GM18526 (cell line): Measurements from ENCODE around the gene ADGB.

Source experiments
- POLR2A ChIP-seq: IDR thresholded peaks from 3 replicates; pipeline ENCODE4 v1.6.1; 2011; ENCODE audit not compliant: insufficient read length; ENCODE audit errors: extremely low read depth

Gene ADGB

DNA sequence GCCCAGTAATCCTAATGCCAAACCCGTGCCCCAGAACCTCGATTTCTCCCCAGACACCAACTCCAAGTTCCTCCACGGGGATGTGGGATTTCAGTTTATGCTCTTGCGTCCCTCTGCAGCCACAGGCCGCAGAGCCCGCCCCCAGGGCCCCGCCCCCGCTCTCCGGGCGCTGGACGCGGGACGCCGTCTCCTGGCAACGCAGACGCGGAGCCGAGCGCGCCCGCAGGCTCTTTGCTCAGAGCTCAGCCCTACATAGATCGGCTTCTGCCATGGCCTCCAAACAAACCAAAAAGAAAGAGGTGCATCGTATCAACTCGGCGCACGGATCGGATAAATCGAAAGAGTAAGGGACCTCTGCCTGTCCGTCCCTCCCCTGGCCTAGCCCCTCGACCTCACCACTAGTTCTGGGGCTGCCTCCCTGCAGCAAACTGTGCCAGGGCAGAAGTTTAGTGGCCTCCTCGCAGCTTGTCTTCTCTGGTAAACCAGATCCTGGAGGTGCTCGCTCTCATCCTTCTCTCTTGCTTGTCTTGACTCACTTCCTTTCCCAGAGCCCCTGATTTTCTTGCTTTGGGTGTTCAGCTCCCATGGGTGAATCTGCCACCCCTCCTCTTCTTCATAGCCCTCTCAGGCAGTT, at the start of gene ADGB:
ADGB (plus strand) TSS at position 201 of the 634 bp plus-strand sequence; CDS start at position 270, 69 bp downstream.
- no peak for TF ChIP-seq POLR2A

DNA sequence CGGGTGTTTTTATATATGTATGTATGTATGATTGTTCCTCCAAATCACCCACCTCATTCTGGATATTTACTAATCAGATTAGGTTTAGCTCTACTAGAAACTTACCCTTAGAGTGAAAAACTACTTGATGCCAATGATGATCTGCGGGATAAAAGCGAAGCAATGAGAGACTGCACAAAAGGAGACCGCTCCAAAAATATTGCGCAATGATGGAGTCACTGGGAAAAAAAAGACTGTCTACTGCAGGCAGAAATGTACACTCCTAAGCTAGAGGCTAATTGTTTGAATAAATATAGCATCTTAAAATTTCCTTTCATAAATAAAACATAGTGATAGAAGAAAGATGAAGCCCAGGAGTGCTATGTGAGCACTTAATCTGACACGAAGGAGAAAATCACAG, 47.9 kb upstream of the ADGB start:
- TF ChIP-seq POLR2A, result no peak

DNA sequence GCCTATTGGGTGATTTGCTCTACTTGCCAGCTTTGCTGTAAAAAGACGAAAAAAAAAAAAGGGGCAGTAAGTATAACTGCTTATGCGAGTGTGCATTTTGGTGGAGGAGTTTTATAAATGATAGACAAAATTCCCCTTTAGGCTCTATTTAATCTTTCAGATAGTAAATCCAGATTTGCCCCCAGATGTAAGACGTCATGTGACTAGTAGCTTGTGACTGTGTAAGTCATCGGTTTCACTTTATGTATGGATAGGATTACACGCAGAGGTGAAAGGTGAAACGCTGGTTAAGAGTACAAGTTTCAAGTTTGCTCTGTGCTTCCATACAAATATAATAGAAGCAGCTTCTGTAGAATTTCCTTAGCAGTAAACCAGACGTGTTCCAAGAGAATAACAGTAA, 47.2 kb upstream of the ADGB start:
- no peak for TF ChIP-seq POLR2A

DNA sequence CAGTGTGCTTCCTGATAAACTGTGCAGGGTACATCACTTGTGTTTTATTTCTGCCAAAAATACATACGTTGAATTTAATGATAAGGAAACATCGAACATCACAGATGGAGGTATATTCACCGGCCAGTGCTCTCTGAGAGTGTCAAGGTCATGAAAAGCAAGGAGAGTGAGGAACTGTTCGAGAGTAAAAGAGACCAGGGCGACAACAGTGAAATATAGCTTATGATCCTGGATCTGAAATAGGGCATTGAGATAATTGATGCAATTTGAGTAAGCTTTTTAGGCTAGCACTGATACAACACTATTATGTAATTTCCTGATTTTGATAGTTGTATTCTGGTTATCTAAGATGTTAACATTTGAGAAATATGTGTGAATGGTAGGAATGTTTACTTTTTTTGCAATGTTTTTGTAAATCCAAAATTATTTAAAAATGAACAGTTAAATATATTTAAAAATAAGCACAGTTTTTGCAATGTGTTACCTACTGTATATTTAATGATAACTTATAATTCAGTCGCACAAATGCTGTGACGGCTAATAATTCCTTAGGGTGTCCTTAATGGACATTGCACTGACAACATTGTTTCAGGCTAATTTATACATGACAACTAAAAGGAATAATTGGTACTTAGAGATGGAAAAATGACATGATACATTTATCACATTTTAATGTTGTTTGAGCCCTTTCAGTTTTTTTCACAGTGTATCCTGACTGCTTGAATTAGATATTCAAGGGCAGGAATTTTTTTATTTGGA, 45.2 kb upstream of the ADGB start:
- TF ChIP-seq POLR2A, result no peak

DNA sequence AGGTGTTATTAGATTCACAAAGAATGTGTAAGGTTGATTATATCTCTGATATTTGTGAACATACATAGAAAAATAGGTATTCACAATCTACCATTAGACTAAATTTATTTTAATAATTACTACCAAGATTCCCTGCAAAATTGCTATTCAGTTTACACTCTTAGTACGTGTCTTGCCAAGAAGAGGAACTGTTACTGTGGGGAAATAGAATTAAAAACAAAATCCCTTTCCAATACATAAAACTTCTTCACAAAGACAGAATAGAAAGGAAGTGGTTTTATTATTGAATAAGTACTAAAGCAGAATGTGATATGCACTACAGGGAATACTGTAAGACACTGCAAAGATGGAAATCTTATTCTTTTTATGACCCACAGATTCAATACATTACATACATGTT, 38.2 kb upstream of the ADGB start:
- TF ChIP-seq POLR2A, result no peak

DNA sequence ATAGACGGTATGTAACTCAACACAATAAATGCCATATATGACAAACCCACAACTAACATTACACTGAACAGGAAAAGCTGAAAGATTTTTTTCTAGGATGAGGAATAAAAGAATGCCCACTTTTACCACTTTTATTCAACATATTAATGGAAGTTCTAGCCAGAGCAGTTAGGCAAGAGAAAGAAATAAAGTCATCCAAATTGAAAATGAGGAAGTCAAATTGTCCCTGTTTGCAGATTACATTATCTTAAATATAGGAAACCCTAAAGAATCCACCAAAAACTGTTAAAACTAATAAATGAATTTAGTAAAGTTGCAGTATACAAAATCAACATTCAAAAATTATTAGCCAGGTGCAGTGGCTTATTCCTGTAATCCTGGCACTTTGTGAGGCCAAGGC, 24.6 kb upstream of the ADGB start:
- TF ChIP-seq POLR2A, result no peak

DNA sequence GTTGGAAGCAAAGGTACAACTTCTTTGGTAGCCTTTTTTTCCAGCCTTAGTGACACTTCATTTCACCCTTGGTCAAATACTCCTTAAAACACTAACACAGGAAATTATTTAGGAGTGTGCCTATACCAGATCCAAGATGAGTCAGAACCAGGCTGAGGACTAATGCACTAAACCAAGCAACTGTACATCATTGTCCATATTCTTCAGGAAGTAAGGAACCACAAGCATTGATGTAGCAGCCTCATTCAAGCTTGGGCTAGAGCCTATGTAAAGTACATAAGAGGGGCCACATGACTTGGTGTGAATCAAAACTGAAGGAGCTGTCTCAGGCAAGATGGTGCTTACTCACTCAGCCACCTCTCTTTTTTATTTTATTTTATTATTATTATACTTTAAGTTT, 20.7 kb upstream of the ADGB start:
- no peak for TF ChIP-seq POLR2A

DNA sequence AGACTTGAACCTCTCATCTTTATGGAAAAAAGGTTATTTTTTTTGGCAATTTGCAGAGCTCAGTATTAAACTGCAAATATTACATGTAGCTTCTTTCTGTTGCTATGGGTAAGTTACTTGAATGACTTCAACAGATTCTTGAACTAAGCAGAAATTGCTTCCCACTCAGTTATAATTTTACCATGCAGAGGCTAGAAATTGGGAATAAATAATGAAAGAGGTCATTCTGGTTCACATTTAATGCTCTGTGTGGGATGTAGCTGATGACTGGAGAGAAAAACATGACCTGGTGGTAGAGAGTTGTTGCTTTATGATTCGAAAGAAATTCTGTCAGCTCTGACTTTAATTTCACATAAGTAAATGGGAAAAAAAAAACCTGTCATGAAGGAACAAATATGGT, 16.8 kb upstream of the ADGB start:
- TF ChIP-seq POLR2A, result no peak

DNA sequence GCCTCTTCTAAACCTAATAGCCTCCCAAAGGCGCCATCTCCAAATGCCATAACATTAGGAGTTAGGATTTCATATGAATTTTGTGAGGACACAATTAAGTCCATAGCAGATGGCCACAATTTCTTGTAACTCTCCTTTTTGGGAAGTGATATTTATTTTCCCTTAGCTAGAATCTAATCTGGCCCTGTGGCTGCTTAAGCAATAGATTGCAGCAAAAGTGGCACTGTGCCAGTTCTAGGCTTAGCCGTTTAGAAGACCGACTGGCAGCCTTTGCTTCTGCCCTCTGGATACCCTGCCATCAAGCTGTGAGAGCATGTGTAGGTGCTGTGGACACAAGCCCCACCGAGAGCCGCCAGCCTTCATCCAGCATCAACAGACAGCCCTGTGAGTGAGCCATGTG, 15.9 kb upstream of the ADGB start:
- TF ChIP-seq POLR2A, result no peak

DNA sequence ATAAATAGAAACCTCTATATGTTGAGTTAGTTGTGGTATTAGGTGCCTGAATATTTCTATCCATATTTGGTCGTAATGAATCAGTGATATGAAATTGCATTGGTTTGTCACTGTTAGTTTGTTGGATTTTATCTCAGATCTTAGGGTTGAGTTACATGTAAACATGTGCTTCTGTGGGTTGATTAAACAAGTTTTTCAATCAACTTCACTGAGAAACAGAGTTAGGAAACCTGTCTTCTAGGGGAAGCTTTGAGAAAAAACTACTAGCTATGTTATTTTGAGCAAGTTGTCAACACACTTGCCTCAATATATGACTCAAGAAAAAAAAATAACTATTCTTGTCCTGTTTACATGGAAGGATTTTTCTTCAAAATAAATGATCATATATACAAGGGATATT, 14.8 kb upstream of the ADGB start:
- no peak for TF ChIP-seq POLR2A

DNA sequence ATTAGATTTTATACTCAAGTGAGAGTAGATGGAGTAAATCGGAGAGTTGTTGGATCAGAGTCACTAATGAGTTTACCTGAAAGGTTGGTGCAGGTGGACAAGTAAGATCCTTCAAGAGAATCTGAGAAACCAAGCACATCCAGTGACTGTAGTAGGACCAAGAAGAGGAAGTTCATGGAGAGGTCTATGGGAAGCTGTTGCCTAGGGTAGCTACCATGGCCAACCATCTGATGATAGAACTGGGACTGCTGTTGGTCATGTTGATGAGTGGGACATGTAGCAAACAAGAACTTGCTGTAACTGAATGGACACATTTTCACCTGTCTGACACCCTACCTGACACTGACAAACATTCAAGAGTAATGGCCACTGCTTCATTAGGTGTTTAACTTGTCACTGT, 11.3 kb upstream of the ADGB start:
- TF ChIP-seq POLR2A, result no peak

DNA sequence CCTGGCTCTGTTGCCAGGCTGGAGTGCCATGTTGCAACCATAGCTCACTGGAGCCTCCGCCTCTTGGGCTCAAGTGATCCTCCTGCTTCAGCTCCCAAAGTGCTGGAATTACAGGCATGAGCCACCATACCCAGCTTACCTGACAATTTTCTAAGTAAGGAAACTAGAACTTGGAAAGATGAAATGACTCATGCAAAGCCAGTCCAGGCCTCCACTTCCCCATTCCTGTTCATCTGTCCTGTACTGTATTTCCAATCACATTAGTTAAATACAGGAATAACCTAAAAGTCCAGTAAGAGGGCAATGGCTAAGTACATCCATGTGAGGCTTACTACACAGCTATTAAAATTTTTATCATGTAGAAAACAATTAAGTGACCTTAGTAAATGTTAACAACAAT, 8.3 kb upstream of the ADGB start:
- TF ChIP-seq POLR2A, result no peak

DNA sequence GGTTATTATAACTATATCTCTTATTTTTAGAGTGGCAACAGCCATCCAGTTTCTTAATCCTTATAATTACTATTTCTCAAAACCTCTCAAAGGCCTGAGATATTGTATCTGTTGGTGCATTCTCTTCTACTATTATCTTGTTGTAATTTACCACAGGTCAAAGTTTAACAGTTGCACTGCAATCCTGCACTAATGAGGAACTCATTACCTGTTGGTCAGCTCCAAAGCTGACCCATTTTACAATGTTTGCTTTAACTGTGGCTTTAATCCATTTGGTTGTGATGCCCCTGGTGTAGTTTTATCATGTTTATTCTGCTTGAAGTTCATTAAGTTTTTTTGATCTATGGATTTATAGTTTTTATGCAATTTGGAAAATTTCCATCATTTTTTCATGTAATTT, 6.3 kb upstream of the ADGB start:
- no peak for TF ChIP-seq POLR2A

DNA sequence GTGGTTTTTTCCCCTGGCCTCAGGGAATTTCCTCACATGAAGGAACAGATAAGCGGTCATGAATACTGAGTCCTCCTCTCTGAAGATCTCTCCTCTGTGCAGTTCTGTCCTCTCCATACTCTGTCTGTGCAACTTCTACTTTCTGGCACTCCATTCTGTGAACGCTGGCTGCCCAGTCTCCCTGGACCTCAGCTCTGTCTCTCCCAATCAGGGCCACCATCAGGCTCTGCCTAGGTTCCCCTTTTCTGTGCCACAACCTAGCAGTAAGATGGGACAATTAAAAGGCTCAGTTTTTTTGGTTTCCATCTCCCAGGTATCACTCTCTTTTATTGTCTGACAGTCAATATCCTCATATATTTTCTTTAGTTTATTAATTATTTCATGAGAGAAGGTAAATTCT, 4.8 kb upstream of the ADGB start:
- TF ChIP-seq POLR2A, result no peak

DNA sequence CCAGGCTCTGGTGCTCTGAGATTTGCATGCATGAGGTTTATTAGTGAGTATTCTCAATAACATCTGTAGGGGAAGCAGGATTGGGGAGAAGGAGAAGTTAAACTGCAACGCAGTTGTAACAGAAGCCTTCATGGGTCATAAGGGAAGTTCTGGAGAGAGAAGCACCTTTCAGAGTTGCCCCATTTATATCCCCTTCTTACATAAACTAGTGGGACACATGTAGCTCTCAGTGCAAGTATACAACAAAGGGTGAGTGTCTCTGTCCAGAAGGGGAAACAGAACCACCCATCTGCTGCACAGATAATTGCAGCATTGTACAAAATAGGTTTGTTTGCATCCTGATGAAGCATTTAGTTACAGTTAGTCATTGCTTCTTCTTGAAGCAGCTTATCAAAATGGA, 4.3 kb upstream of the ADGB start:
- no peak for TF ChIP-seq POLR2A

DNA sequence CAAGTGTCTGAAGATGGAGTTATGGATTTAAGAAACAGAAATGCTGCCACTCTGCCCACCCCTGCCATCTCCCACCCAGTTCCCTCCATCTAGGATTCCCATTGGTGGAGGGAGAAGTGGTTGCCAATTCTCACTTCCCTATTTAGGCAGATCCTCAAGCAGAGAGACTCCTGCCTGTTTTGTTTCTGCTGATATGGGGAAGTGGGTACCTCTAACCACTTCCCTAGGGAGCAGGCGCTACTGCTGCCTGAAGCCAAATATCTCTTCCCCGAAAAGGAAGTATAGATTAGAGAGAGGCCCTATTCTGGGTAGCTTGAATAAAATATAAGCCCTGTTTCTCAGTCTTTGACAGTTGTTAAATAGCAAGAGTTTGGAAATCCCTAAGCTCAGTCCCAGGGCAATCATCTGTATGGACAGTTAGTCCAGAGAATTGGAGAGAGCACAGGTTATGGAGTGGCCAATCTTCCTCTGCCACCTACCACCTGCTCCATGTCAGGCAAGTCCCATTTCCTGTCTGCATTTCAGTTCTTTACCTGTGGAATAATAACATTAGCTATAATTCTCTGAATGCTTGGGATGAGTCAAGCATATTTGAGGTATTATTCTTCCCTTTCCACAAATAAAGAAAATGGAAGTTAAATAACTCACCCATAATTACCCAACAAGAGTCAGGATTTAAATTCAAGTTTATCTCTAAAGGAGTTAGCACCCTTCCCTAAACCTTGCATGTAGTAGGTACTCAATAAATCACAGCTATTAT, 2.6 kb upstream of the ADGB start:
- no peak for TF ChIP-seq POLR2A
